HuH-7 (cell line): Measurements from ENCODE around the gene B4GALT1.
A peak's percentile ranks its signal among the peaks of the same experiment; 100 is the strongest.

Source experiments
- DNase-seq: peaks from one replicate; pipeline ENCODE4 v3.0.0; 2011; ENCODE audit warnings: low spot score

B4GALT1 gene

GRCh38 chr9:33139421-33140228 is 27.5 kb downstream of the B4GALT1 start:
- peak; percentile 65 for DNase-seq

- DNase-seq = no peak
These were observed 28.4 kb downstream of the B4GALT1 start for GRCh38 chr9:33138768-33139167.

GRCh38 chr9:33137781-33138264 is 29.3 kb downstream of the B4GALT1 start:
- DNase-seq = no peak

DNA sequence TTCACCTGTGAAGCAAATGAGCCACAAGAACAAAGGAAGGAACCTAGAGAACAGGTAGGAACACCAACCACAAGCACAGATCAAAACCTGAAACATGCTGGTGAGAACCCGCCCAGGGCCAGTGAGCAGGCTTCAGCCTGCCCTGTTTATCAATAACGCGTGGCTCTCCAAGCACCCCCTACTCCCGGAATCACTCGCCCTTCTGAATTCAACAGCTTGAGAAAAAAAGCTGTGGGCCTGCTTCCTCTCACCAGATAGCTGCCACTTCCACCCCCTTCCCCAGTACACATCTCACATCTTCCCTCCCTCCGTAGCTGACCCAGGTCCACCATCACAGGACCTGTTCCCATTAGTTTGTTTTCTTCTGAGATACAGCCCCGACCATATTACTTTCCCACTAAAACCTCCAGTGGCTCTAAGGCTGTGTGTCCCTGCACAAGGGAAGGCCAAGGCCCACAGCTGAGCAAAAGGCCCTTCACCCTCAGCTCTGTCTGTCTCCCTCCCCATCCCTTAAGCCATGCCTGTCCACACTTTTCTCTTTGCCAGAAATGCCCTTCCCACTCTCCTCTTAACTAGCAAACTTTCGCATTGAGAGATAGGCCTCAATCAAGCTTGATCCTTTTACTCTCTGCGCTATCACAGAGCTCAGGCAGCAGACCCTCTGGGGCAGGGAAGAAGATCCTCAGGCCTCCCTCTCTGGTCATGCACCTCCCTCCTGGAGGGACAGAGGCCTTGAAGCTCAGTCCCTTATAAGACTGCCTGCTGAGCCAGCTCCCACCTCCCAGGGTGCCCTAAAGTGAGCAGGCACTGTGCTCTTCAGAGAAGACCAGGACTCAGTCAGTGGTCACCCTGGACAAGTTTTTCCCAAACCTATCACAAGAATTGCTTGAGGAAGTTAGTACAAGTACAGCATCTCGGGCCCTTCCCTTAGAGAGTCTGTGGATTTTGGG is 30.1 kb downstream of the B4GALT1 start:
- no peak for DNase-seq

DNA sequence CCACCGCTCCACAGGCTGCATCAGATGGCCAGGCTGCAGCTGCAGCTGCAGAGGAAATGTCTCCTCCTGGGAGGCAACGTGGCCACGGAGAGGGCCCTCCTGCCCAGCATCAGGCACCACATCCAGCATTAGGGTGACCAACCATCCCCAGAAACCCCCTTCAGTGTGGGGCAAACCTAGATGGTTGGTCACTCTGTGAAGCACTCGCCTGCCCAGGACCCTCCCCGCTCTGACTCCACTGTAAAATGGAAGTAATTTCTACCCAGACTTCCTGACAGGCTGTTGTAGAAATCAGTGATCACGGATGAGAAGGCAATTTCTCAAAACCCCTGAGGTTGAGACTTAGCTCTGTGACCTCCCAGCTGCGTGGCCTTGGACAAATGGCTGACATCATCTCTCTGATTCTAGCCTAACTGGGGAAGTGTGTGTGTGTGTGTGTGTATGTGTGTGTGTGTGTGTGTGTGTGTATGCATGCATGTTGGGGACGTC is 31.6 kb downstream of the B4GALT1 start:
- DNase-seq = no peak

DNA sequence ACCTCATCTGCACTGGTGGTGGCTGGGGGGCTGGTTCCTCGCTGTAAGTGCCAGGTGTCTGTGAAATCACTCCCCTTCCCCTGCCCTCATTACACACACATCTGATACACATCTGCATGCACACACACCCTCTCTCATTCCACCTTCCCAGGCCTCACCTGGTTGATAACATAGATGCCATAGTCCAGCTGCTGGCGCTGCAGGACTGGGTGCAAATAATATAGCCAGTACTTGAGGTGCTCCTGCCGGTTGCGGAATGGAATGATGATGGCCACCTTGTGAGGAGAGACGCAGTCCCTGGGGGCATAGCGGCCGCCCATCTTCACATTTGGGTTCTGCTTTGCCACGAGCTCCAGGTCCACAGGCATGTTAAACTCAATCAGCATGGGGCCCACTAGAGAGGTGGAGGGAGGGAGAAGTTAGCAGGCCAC is 32.1 kb downstream of the B4GALT1 start:
- no peak for DNase-seq

- DNase-seq = no peak
These were observed 34.0 kb downstream of the B4GALT1 start for GRCh38 chr9:33133186-33133585.

GRCh38 chr9:33131790-33132772 is 35.1 kb downstream of the B4GALT1 start:
- DNase-seq = no peak

- DNase-seq = peak; percentile 59
These were observed 36.0 kb downstream of the B4GALT1 start for GRCh38 chr9:33130961-33131789.

DNA sequence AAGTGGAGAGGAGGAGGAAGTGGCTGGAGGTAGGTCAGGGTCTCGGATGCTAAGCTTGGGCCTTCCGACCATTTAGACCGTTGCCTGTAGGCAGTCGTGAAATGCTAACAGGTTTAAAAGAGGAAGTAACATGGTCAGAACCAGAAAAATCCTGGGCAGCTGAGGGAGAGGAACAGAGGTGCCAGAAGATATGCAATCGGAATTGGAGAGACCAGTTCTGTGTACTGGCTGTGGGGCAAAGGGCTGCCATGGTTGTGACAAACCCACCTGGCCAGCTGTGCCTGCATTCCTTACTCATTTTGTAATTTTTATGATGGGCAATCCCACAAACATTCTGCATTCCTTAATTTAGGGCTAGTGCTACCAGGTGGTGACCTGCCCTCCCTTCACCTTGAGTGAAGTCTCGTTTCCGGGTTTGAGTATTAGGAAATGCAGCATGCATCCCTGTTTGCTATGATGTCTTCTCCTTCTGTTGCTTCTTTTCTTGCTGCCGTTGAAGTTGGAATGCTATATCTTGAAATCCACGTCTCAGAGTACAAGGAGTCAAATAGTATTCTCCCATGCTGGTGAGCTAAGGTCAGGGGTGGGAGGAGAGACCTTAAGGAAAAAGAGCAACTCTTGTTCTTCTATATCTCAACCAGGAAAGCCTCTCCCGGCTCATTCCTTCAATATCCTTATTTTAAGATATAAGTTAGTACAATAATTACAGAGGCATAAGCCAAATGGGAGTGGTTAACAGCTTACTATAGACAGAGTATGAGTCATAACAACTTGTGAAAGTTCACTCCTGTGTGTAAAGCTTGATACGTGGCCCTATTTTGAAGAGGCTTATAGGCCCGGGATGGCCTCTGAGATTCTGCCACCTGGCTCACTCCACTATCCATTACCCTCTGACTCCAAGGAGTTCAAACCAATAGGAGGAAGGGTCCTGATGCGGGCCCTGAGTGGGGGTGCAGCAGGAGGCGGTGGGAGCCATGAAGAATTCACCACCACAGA is 37.0 kb downstream of the B4GALT1 start:
- DNase-seq = no peak

GRCh38 chr9:33129251-33129885 is 37.8 kb downstream of the B4GALT1 start:
- no peak for DNase-seq

- DNase-seq = no peak
These were observed 38.6 kb downstream of the B4GALT1 start for GRCh38 chr9:33128570-33128969.

DNA sequence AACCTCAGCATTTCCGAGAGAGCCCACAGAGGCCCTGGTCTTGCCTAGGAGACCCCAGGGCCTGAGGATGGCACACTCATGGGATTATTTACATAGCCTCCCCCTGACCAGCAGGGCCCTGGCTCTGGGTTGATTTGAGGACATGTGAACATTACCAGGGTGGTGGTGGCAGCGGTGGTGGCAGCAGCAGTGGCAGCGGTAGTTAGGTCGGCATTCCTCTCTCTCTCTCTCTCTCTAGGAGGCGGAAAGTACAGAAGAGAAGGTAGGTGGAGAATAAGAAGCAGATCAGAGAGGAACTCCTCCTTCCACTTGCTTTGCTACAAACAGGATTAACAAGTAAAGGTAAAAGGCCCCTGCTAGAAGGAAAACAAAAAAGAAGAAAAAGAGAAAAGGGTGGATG is 39.3 kb downstream of the B4GALT1 start:
- no peak for DNase-seq

GRCh38 chr9:33125871-33126823 is 41.0 kb downstream of the B4GALT1 start:
- DNase-seq = no peak

GRCh38 chr9:33125461-33125860 is 41.7 kb downstream of the B4GALT1 start:
- DNase-seq = no peak

DNA sequence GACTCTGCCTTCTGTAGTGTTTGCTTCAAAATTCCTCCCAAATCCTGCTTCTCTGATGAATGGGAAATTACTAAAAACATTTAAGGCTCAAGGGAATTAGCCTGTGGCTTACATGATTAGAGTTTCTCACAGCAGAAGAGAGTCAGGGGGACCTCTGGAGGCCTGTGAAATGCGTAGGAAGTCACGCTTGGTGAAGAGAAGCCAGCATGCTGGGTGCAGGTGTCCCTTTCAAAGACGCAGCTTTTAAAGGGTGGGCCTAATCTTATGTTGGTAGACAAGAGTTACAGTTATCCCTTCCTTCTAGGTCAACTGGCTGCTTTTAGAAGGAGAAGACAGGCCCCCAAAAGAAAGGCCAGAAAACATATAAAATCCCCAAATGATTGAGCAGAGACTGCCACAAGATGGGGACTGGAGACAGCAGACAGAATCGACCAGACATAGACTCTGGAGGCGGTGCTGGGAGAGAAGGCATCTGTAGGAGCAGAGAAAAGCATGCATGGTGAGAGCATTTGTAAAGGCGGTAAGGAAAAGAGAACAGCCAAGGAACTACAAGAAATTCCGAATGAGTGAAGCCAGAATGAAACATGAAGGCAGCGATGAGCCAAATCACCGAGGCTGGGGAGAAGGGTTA is 42.3 kb downstream of the B4GALT1 start:
- DNase-seq = no peak

DNA sequence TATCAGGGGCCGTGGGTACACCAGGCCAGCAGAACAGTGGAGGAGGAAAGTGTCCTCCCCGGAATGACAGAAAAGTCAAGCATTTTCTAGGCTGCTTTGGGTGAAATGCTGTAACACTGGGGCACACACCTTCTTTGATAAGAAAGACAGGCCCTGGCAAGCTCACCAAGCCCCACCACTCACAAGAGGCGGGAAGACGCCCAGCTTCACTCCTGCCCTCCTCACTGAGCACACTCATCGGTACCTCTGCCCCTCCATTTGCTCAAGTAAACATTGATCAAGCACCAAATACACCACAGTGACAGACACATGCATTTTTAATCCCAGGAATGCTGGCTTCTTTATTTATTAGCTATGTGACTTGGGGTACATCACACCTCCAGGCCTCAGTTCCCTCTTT is 43.1 kb downstream of the B4GALT1 start:
- no peak for DNase-seq
